Gastroesophageal sphincter (tissue), 4 donors: ENCODE results near the gene PLCL1. TPM values are rescaled to one million over a fixed set of nuclear protein-coding genes. Genes with fewer than 3 reads are reported as not detected.

Experiments
- ATAC-seq: fragments of 150-250 bp; one replicate; pipeline ENCODE4 v1.9.1; 2016; ENCODE audit warnings: mild to moderate bottlenecking, moderate library complexity
- H3K27ac ChIP-seq, 4 donors: fragments of 200-600 bp; sonication (generic) in 3 of 4; 1 replicate in 3 of 4; 2 replicates in 1 of 4; pipeline ENCODE4 v1.5.1; 2016 to 2019
- H3K27me3 ChIP-seq: fragments of 200-600 bp; sonication (generic); one replicate; pipeline ENCODE4 v1.5.1; 2019
- H3K36me3 ChIP-seq, 2 donors: fragments of 200-600 bp; sonication (generic); one replicate each; pipeline ENCODE4 v1.5.1; 2019; ENCODE audit warnings: control low read depth in 1 of 2
- H3K4me1 ChIP-seq, 3 donors: fragments of 200-600 bp; sonication (generic); 1 replicate in 2 of 3; 2 replicates in 1 of 3; pipeline ENCODE4 v1.5.1; 2016 to 2019; ENCODE audit warnings: control low read depth in 2 of 3
- H3K4me3 ChIP-seq, 2 donors: fragments of 200-600 bp; sonication (generic); one replicate each; pipeline ENCODE4 v1.5.1; 2019; ENCODE audit warnings: mild to moderate bottlenecking in 1 of 2, moderate library complexity in 1 of 2
- H3K9me3 ChIP-seq, 3 donors: fragments of 200-600 bp; sonication (generic); one replicate each; pipeline ENCODE4 v1.5.1; 2017 to 2019; ENCODE audit warnings: control low read depth in 2 of 3
- CTCF ChIP-seq, 4 experiments: fragments of 200-600 bp in 2 of 4; fragments of 450-650 bp in 2 of 4; sonication (generic) in 1 of 4; IDR thresholded peaks; one replicate each; pipeline ENCODE4 v1.5.1; 2017 to 2019; ENCODE audit warnings: antibody characterized with exemption in 4 of 4, mild to moderate bottlenecking in 2 of 4, moderate library complexity in 2 of 4
- EP300 ChIP-seq: sonication (generic); formaldehyde crosslinking; IDR thresholded peaks from one replicate; pipeline ENCODE4 v1.6.1; 2017; ENCODE audit warnings: antibody characterized with exemption, mild to moderate bottlenecking
- POLR2A ChIP-seq, 2 donors: fragments of 450-650 bp; IDR thresholded peaks; one replicate each; pipeline ENCODE4 v1.6.1; 2017; ENCODE audit warnings: antibody characterized with exemption in 2 of 2, mild to moderate bottlenecking in 2 of 2, moderate library complexity in 1 of 2
- POLR2AphosphoS5 ChIP-seq: sonication (generic); formaldehyde crosslinking; IDR thresholded peaks from one replicate; pipeline ENCODE4 v1.6.1; 2017; ENCODE audit warnings: antibody characterized with exemption
- WGBS, 2 donors: methylation state at CpG; one replicate each; pipeline ENCODE4 v1.1.5; 2018; ENCODE audit warnings: low coverage in 1 of 2; 5-methylcytosine and 5-hydroxymethylcytosine counted together
- total RNA-seq, 4 donors: library from RNA; depleted of rRNA; stranded (reverse); fragments of >200 nt; gene quantifications; one replicate each; pipeline ENCODE4 v1.1.0, GENCODE V29; 2016

PLCL1 gene
- total RNA-seq, 4 donors from 2014 or later: 23.4 to 89.2 (median 47.4) TPM

- WGBS, 2 donors: 87 to 100% methylated on average over 4 of the region's 4 CpGs
These were observed 130.5 kb downstream of the PLCL1 start for GRCh38 chr2:197934934-197935289.

GRCh38 chr2:197937814-197938213 lies 133.4 kb downstream of the PLCL1 start:
- 75% methylated on average over 1 of the region's 1 CpG for WGBS, 2 donors
- TF ChIP-seq POLR2A (IDR thresholded peaks at IDR 0.05) (no peak), CTCF (IDR thresholded peaks at IDR 0.05) (no peak), EP300 (no peak), POLR2AphosphoS5 (no peak)
- Histone ChIP-seq H3K27ac (no peak overlapping the region), H3K36me3 (no peaks in the 10 kb centered on the region), H3K27me3 (no peaks in the 10 kb centered on the region), H3K4me3 (no peak overlapping the region), H3K9me3 (no peaks in the 10 kb centered on the region), H3K4me1 (peaks cover 0 to 10% (median 5%) of the 10 kb centered on the region in 3 donors)
- ATAC-seq: no peak

More at GRCh38 chr2:197934934-197935289, 130.5 kb downstream of the PLCL1 start:
- no peak for ATAC-seq
- TF ChIP-seq POLR2A (IDR thresholded peaks at IDR 0.05): no peak
- no peak for TF ChIP-seq EP300
- no peak for TF ChIP-seq POLR2AphosphoS5
- TF ChIP-seq CTCF (IDR thresholded peaks at IDR 0.05): no peak
- Histone ChIP-seq H3K27ac (no peak overlapping the region), H3K27me3 (no peaks in the 10 kb centered on the region), H3K4me3 (no peak overlapping the region), H3K4me1 (no peaks in the 10 kb centered on the region), H3K9me3 (no peaks in the 10 kb centered on the region), H3K36me3 (no peaks in the 10 kb centered on the region)

- TF ChIP-seq CTCF (IDR thresholded peaks at IDR 0.05): no peak
- TF ChIP-seq POLR2A (IDR thresholded peaks at IDR 0.05): no peak
- no peak for TF ChIP-seq POLR2AphosphoS5
- no peak for TF ChIP-seq EP300
- H3K4me1 ChIP-seq: peaks cover 0 to 10% (median 5%) of the 10 kb centered on the region in 3 donors
- H3K9me3 ChIP-seq: no peaks in the 10 kb centered on the region
- H3K27ac ChIP-seq: no peak overlapping the region
- H3K36me3 ChIP-seq: no peaks in the 10 kb centered on the region
- no peak for ATAC-seq
- H3K27me3 ChIP-seq: no peaks in the 10 kb centered on the region
- H3K4me3 ChIP-seq: no peak overlapping the region
- WGBS, 2 donors: 43 to 91% methylated on average over 1 of the region's 1 CpG
These were observed 134.2 kb downstream of the PLCL1 start for GRCh38 chr2:197938555-197938954.

- 60 to 90% methylated on average over 1 to 2 of the region's 3 CpGs for WGBS, 2 donors
- peaks cover 0 to 19% (median 5%) of the 10 kb centered on the region in 3 donors for H3K4me1 ChIP-seq
- no peaks in the 10 kb centered on the region for H3K9me3 ChIP-seq
- no peak for TF ChIP-seq POLR2AphosphoS5
- TF ChIP-seq POLR2A (IDR thresholded peaks at IDR 0.05): no peak
- TF ChIP-seq CTCF (IDR thresholded peaks at IDR 0.05): no peak
- no peak for TF ChIP-seq EP300
- no peaks in the 10 kb centered on the region for H3K27me3 ChIP-seq
- no peaks in the 10 kb centered on the region for H3K36me3 ChIP-seq
- no peak overlapping the region for H3K4me3 ChIP-seq
- no peak overlapping the region for H3K27ac ChIP-seq
- ATAC-seq: no peak
These were observed 135.4 kb downstream of the PLCL1 start for GRCh38 chr2:197939787-197940186.

- Histone ChIP-seq H3K4me1 (peaks cover 0 to 23% (median 5%) of the 10 kb centered on the region in 3 donors), H3K4me3 (no peak overlapping the region), H3K9me3 (no peaks in the 10 kb centered on the region), H3K27ac (no peak overlapping the region), H3K27me3 (no peaks in the 10 kb centered on the region), H3K36me3 (no peaks in the 10 kb centered on the region)
- no peak for TF ChIP-seq POLR2AphosphoS5
- TF ChIP-seq POLR2A (IDR thresholded peaks at IDR 0.05): no peak
- no peak for TF ChIP-seq EP300
- ATAC-seq: no peak
- 76 to 92% methylated on average over 1 of the region's 1 CpG for WGBS, 2 donors
These were observed 136.0 kb downstream of the PLCL1 start for GRCh38 chr2:197940382-197940781.
